ENCODE measurements around the gene NLRP3. TPM values are rescaled to one million over a fixed set of nuclear protein-coding genes. Genes with fewer than 3 reads are reported as not detected.
"Not testable (repeated sequence)": the region's sequence is repeated elsewhere in the genome, so short reads cannot be mapped to it uniquely, and the experiment has no call there.

Gene NLRP3
- 1 to 10 TPM in 2 of 3 donors, under 1 TPM in 1; 0.66 to 7.8 (median 3.2) TPM for total RNA-seq

GRCh38 chr1:247415423-247416361 is at the start of gene NLRP3:
TSS of gene NLRP3 (plus strand) at chr1:247416173. CDS start at chr1:247418801, 2,628 bp downstream.
- TF ChIP-seq POLR2AphosphoS5 (IDR thresholded peaks at IDR 0.05), result no peak
- no peak for TF ChIP-seq CTCF (IDR thresholded peaks at IDR 0.05)
- no peak for TF ChIP-seq POLR2A (IDR thresholded peaks at IDR 0.05)
- DNase-seq (ENCODE audit: low spot score in 2 of 2), result no peak
- peak within 1 kb of the TSS; percentile 21 to 41 (median 30) for H3K4me3 ChIP-seq
- H3K36me3 ChIP-seq, result no peaks in the 10 kb centered on the region
- H3K9me3 ChIP-seq, result no peaks in the 10 kb centered on the region
- no peaks in the 10 kb centered on the region for H3K4me1 ChIP-seq
- intact Hi-C loops (cut with DNase I; ENCODE audit: low total_unique reads), result no loop called here
- H3K27ac ChIP-seq, result no peak within 1 kb of the TSS
- no peaks in the 10 kb centered on the region for H3K27me3 ChIP-seq

GRCh38 chr1:247366345-247366744 is 49.6 kb upstream of the NLRP3 start:
- DNase-seq (ENCODE audit: low spot score in 2 of 2); H3K27me3 ChIP-seq; H3K9me3 ChIP-seq; H3K36me3 ChIP-seq; H3K27ac ChIP-seq; H3K4me1 ChIP-seq; intact Hi-C loops (cut with DNase I; ENCODE audit: low total_unique reads); H3K4me3 ChIP-seq: not testable (repeated sequence)

- TF ChIP-seq POLR2A (IDR thresholded peaks at IDR 0.05) (no peak), CTCF (IDR thresholded peaks at IDR 0.05) (no peak), POLR2AphosphoS5 (IDR thresholded peaks at IDR 0.05) (no peak)
- Histone ChIP-seq H3K9me3 (peaks cover 0 to 7% of the 10 kb centered on the region in 2 donors), H3K27me3 (no peaks in the 10 kb centered on the region), H3K27ac (no peak overlapping the region), H3K4me3 (no peak overlapping the region), H3K36me3 (no peaks in the 10 kb centered on the region), H3K4me1 (no peaks in the 10 kb centered on the region)
- no peak for DNase-seq (ENCODE audit: low spot score in 2 of 2)
- intact Hi-C loops (cut with DNase I; ENCODE audit: low total_unique reads), result no loop called here
Observed at GRCh38 chr1:247366926-247367645, 48.9 kb upstream of the NLRP3 start.

- intact Hi-C loops (cut with DNase I; ENCODE audit: low total_unique reads), result no loop called here
- Histone ChIP-seq H3K4me3 (no peak overlapping the region), H3K36me3 (no peaks in the 10 kb centered on the region), H3K9me3 (peaks cover 0 to 7% of the 10 kb centered on the region in 2 donors), H3K27ac (no peak overlapping the region), H3K4me1 (no peaks in the 10 kb centered on the region), H3K27me3 (no peaks in the 10 kb centered on the region)
- TF ChIP-seq POLR2AphosphoS5 (IDR thresholded peaks at IDR 0.05) (no peak), CTCF (IDR thresholded peaks at IDR 0.05) (no peak), POLR2A (IDR thresholded peaks at IDR 0.05) (no peak)
- no peak for DNase-seq (ENCODE audit: low spot score in 2 of 2)
Observed at GRCh38 chr1:247367786-247368422, 48.1 kb upstream of the NLRP3 start.

- Histone ChIP-seq H3K27me3 (no peaks in the 10 kb centered on the region), H3K36me3 (no peaks in the 10 kb centered on the region), H3K4me1 (no peaks in the 10 kb centered on the region), H3K27ac (no peak overlapping the region), H3K4me3 (no peak overlapping the region), H3K9me3 (peaks cover 0 to 7% of the 10 kb centered on the region in 2 donors)
- DNase-seq (ENCODE audit: low spot score in 2 of 2), result no peak
- TF ChIP-seq POLR2A (IDR thresholded peaks at IDR 0.05) (no peak), CTCF (IDR thresholded peaks at IDR 0.05) (no peak), POLR2AphosphoS5 (IDR thresholded peaks at IDR 0.05) (no peak)
- intact Hi-C loops (cut with DNase I; ENCODE audit: low total_unique reads), result no loop called here
Observed at GRCh38 chr1:247368490-247369145, 47.4 kb upstream of the NLRP3 start.
